Endodermal cell (in vitro differentiated cells): ENCODE results near the gene TRAF3. TPM values are rescaled to one million over a fixed set of nuclear protein-coding genes. Genes with fewer than 3 reads are reported as not detected.
A peak's percentile ranks its signal among the peaks of the same experiment; 100 is the strongest.

Experiments
- DNase-seq: peaks from one replicate; pipeline ENCODE4 v3.0.0-alpha.2; 2017
- H3K27ac ChIP-seq: 2 replicates; pipeline ENCODE4 v1.5.1; 2013; ENCODE audit warnings: mild to moderate bottlenecking, low read depth, low read length, moderate library complexity
- H3K27me3 ChIP-seq: 2 replicates; pipeline ENCODE4 v1.6.1; 2013; ENCODE audit warnings: mild to moderate bottlenecking, low read length, moderate library complexity; ENCODE audit not compliant: insufficient read depth, control insufficient read depth, poor library complexity, severe bottlenecking
- H3K36me3 ChIP-seq: 2 replicates; pipeline ENCODE4 v1.7.0; 2013; ENCODE audit warnings: mild to moderate bottlenecking, low read length, moderate library complexity; ENCODE audit not compliant: control insufficient read depth, insufficient read depth
- H3K4me1 ChIP-seq: one replicate; pipeline ENCODE4 v1.7.0; 2013; ENCODE audit warnings: low read length; ENCODE audit not compliant: control insufficient read depth, insufficient read depth
- H3K4me3 ChIP-seq: 2 replicates; pipeline ENCODE4 v1.5.1; 2013; ENCODE audit warnings: mild to moderate bottlenecking, low read length, moderate library complexity
- H3K9ac ChIP-seq: 2 replicates; pipeline ENCODE4 v1.6.1; 2013; ENCODE audit warnings: mild to moderate bottlenecking, low read length, moderate library complexity; ENCODE audit not compliant: poor library complexity, severe bottlenecking; ENCODE audit errors: extremely low read depth
- H3K9me3 ChIP-seq: 2 replicates; pipeline ENCODE4 v1.6.1; 2013; ENCODE audit warnings: mild to moderate bottlenecking, low read length, moderate library complexity; ENCODE audit not compliant: control insufficient read depth
- H3K27ac Mint-ChIP-seq: 2 replicates; pipeline ENCODE4 v1.8.0; 2020; ENCODE audit warnings: mixed read lengths
- H3K27me3 Mint-ChIP-seq: 2 replicates; pipeline ENCODE4 v1.8.0; 2021; ENCODE audit warnings: mild to moderate bottlenecking, mixed read lengths; ENCODE audit not compliant: insufficient read depth
- H3K36me3 Mint-ChIP-seq: 2 replicates; pipeline ENCODE4 v1.8.0; 2020; ENCODE audit warnings: low read depth, mixed read lengths
- H3K4me1 Mint-ChIP-seq: 2 replicates; pipeline ENCODE4 v1.8.0; 2020; ENCODE audit warnings: mixed read lengths
- H3K4me3 Mint-ChIP-seq: 2 replicates; pipeline ENCODE4 v1.8.0; 2020; ENCODE audit warnings: mild to moderate bottlenecking, moderate library complexity, mixed read lengths
- H3K9me3 Mint-ChIP-seq: 2 replicates; pipeline ENCODE4 v1.8.0; 2020; ENCODE audit warnings: mild to moderate bottlenecking, mixed read lengths
- WGBS, 2 experiments: methylation state at CpG; one replicate each; pipeline versions ENCODE4 v1.1.5 to v1.1.7; 2013; ENCODE audit warnings: missing lambda C conversion rate in 2 of 2, mixed read lengths in 1 of 2; ENCODE audit not compliant: insufficient coverage in 1 of 2, insufficient read length in 1 of 2; 5-methylcytosine and 5-hydroxymethylcytosine counted together
- total RNA-seq, 2 donors: library from RNA; stranded (reverse); fragmentation: NEBNext Ultra II Directional in 1 of 2; extraction: Animal tissue kit (Norgen Biotek cat#: 25700) in 1 of 2; gene quantifications; 2 replicates in 1 of 2; 3 replicates in 1 of 2; pipeline ENCODE4 v1.2.1, GENCODE V29; 2021
- TF ChIP-seq, protein P1 (sequence below): fragments of 200-600 bp; sonication (generic); conservative IDR thresholded peaks from 2 replicates; pipeline ENCODE4 v1.5.0; 2021; ENCODE audit warnings: antibody characterized with exemption, mild to moderate bottlenecking

Gene TRAF3
- total RNA-seq, 2 donors from 2014 or later = 16.7 to 23.8 TPM

DNA sequence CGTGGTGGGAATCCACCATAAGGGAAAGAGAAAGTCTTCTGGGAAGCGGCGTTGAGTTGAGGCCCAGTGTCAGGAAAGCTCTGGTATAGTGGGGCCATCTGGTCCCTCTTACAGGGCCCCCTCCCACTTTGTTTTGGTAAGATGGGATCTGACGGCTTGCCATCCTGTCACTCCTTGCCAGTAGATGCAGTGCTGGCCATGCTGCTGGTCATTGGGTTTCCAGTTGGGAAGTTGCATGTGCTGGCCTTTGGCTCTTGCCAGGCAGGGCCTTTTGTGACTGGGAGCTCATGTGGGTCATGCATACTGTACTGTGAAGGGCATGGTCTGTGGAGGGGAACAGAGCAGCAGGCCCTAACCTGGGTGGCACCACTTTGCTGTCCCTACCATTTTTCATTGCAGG lies 3.8 kb downstream of the TRAF3 start:
- Histone ChIP-seq H3K9ac (no peak overlapping the region), H3K27me3 (peaks cover 6% of the 10 kb centered on the region), H3K27ac (no peak overlapping the region), H3K9me3 (no peaks in the 10 kb centered on the region), H3K4me3 (no peak overlapping the region), H3K4me1 (peaks cover 8% of the 10 kb centered on the region), H3K36me3 (no peaks in the 10 kb centered on the region)
- Mint-ChIP-seq H3K4me3 (no peak overlapping the region), H3K27ac (no peak overlapping the region), H3K27me3 (peaks cover 14% of the 10 kb centered on the region), H3K4me1 (peaks cover 16% of the 10 kb centered on the region), H3K36me3 (no peaks in the 10 kb centered on the region), H3K9me3 (no peaks in the 10 kb centered on the region)
- 97 to 100% methylated on average over 1 to 4 of the region's 4 CpGs for WGBS, 2 experiments
- TF ChIP-seq, protein P1, sequence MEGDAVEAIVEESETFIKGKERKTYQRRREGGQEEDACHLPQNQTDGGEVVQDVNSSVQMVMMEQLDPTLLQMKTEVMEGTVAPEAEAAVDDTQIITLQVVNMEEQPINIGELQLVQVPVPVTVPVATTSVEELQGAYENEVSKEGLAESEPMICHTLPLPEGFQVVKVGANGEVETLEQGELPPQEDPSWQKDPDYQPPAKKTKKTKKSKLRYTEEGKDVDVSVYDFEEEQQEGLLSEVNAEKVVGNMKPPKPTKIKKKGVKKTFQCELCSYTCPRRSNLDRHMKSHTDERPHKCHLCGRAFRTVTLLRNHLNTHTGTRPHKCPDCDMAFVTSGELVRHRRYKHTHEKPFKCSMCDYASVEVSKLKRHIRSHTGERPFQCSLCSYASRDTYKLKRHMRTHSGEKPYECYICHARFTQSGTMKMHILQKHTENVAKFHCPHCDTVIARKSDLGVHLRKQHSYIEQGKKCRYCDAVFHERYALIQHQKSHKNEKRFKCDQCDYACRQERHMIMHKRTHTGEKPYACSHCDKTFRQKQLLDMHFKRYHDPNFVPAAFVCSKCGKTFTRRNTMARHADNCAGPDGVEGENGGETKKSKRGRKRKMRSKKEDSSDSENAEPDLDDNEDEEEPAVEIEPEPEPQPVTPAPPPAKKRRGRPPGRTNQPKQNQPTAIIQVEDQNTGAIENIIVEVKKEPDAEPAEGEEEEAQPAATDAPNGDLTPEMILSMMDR = no peak
- DNase-seq = peak; percentile 36

DNA sequence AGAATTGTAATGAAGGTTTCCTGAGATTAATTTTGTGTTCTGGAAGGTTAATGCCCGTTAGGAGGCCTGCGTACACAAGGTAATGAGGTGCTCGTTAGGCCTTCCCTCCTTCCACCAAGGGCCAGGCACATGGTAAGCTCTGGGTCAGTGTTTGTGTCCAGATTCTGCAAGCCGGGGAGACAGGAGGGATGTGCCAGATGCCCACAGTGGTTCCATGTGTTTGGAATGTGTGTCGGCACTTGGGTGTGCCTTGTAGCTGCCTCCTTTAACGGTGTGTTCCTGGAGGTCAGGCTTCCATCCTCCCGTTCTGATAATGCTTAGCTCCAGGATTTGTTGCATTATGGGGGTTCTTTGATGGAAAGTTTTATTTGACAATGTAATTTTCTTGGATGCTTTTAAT lies 5.7 kb downstream of the TRAF3 start:
- Mint-ChIP-seq H3K27me3 (peaks cover 14% of the 10 kb centered on the region), H3K4me3 (no peak overlapping the region), H3K4me1 (peaks cover 16% of the 10 kb centered on the region), H3K9me3 (no peaks in the 10 kb centered on the region), H3K36me3 (no peaks in the 10 kb centered on the region), H3K27ac (no peak overlapping the region)
- Histone ChIP-seq H3K9ac (no peak overlapping the region), H3K27me3 (peaks cover 6% of the 10 kb centered on the region), H3K27ac (no peak overlapping the region), H3K9me3 (no peaks in the 10 kb centered on the region), H3K4me1 (peaks cover 8% of the 10 kb centered on the region), H3K4me3 (no peak overlapping the region), H3K36me3 (no peaks in the 10 kb centered on the region)
- no peak for DNase-seq
- TF ChIP-seq, protein P1 = no peak
- WGBS, 2 experiments = 95 to 96% methylated on average over 5 to 7 of the region's 7 CpGs

- Histone ChIP-seq H3K27ac (no peak overlapping the region), H3K27me3 (no peaks in the 10 kb centered on the region), H3K4me1 (no peaks in the 10 kb centered on the region), H3K9ac (no peak overlapping the region), H3K9me3 (no peaks in the 10 kb centered on the region), H3K4me3 (no peak overlapping the region), H3K36me3 (no peaks in the 10 kb centered on the region)
- H3K4me3 Mint-ChIP-seq = no peak overlapping the region
- H3K27ac Mint-ChIP-seq = no peak overlapping the region
- DNase-seq = no peak
- peaks cover under 1% of the 10 kb centered on the region for H3K4me1 Mint-ChIP-seq
- TF ChIP-seq, protein P1 = no peak
- 88 to 94% methylated on average over 5 to 7 of the region's 7 CpGs for WGBS, 2 experiments
- no peaks in the 10 kb centered on the region for H3K9me3 Mint-ChIP-seq
- H3K27me3 Mint-ChIP-seq = no peaks in the 10 kb centered on the region
- no peaks in the 10 kb centered on the region for H3K36me3 Mint-ChIP-seq
Observed at GRCh38 chr14:102784892-102785594, 7.8 kb downstream of the TRAF3 start.
